T-helper 17 cell (primary cell): ENCODE data around the gene HMGXB4. TPM values are rescaled to one million over a fixed set of nuclear protein-coding genes. Genes with fewer than 3 reads are reported as not detected.

Experiments
- ATAC-seq: fragments of 150-1000 bp; cut with Tn5 transposase; 2 replicates; pipeline ENCODE4 v1.10.0; 2021; ENCODE audit warnings: mild to moderate bottlenecking, moderate library complexity
- DNase-seq, 3 donors: peaks; one replicate each; pipeline versions ENCODE4 v3.0.0 to v3.0.0-alpha.2; 2020 to 2021
- H3K9me3 ChIP-seq: one replicate; pipeline ENCODE4 v1.7.0; 2013; ENCODE audit warnings: low read length, mild to moderate bottlenecking; ENCODE audit not compliant: control insufficient read depth, poor library complexity, severe bottlenecking
- H3K27ac Mint-ChIP-seq: one replicate; pipeline ENCODE4 v1.8.0; 2022; ENCODE audit warnings: mild to moderate bottlenecking, moderate library complexity, mixed read lengths
- H3K27me3 Mint-ChIP-seq: one replicate; pipeline ENCODE4 v1.8.0; 2022; ENCODE audit warnings: mixed read lengths
- H3K36me3 Mint-ChIP-seq: one replicate; pipeline ENCODE4 v1.8.0; 2022; ENCODE audit warnings: low read depth, mixed read lengths
- H3K4me1 Mint-ChIP-seq: one replicate; pipeline ENCODE4 v1.8.0; 2022; ENCODE audit warnings: mild to moderate bottlenecking, mixed read lengths
- H3K4me3 Mint-ChIP-seq: one replicate; pipeline ENCODE4 v1.8.0; 2022; ENCODE audit warnings: mild to moderate bottlenecking, moderate library complexity, mixed read lengths
- total RNA-seq, 4 donors: library from RNA in 2 of 4; stranded (reverse) in 2 of 4; gene quantifications; one replicate each; pipeline ENCODE4 v1.2.3 and lab custom pipeline; 2022 to 2026

Gene HMGXB4
- 10 to 100 TPM; 37.1 to 42.4 TPM for total RNA-seq
- total RNA-seq (lab: John Stamatoyannopoulos, UW): 25.4 to 37.7 reads per million in 2 donors

- Mint-ChIP-seq H3K36me3 (no peaks in the 10 kb centered on the region), H3K4me3 (peak within 1 kb of the TSS; percentile 93), H3K27me3 (no peaks in the 10 kb centered on the region), H3K4me1 (peaks cover 22% of the 10 kb centered on the region), H3K27ac (peak within 1 kb of the TSS; percentile 81)
- ATAC-seq: peak; percentile 93
- H3K9me3 ChIP-seq: no peaks in the 10 kb centered on the region
- DNase-seq: peak; percentile 76 to 79 (median 78)
Measured at GRCh38 chr22:35257321-35258190, at the start of gene HMGXB4. Gene HMGXB4, plus strand, starts transcription at chr22:35257493. Its CDS starts 4,898 bp downstream, at chr22:35262391.

GRCh38 chr22:35208003-35208402, 49.3 kb upstream of the HMGXB4 start:
- no peaks in the 10 kb centered on the region for H3K9me3 ChIP-seq
- Mint-ChIP-seq H3K27me3 (peaks cover 44% of the 10 kb centered on the region), H3K36me3 (peaks cover 3% of the 10 kb centered on the region), H3K4me3 (no peak overlapping the region), H3K4me1 (no peaks in the 10 kb centered on the region), H3K27ac (no peak overlapping the region)
- DNase-seq (no peak), ATAC-seq (no peak)

GRCh38 chr22:35209203-35209602, 48.1 kb upstream of the HMGXB4 start:
- Mint-ChIP-seq H3K36me3 (peaks cover 3% of the 10 kb centered on the region), H3K27ac (no peak overlapping the region), H3K4me1 (no peaks in the 10 kb centered on the region), H3K27me3 (peaks cover 47% of the 10 kb centered on the region), H3K4me3 (no peak overlapping the region)
- DNase-seq (no peak), ATAC-seq (no peak)
- H3K9me3 ChIP-seq: no peaks in the 10 kb centered on the region

- Mint-ChIP-seq H3K27ac (no peak overlapping the region), H3K27me3 (peaks cover 52% of the 10 kb centered on the region), H3K4me3 (no peak overlapping the region), H3K4me1 (no peaks in the 10 kb centered on the region), H3K36me3 (peaks cover 3% of the 10 kb centered on the region)
- ATAC-seq: no peak
- no peak for DNase-seq
- H3K9me3 ChIP-seq: no peaks in the 10 kb centered on the region
Measured at GRCh38 chr22:35212009-35212408, 45.3 kb upstream of the HMGXB4 start.

GRCh38 chr22:35212996-35213395, 44.3 kb upstream of the HMGXB4 start:
- peaks cover 3% of the 10 kb centered on the region for H3K36me3 Mint-ChIP-seq
- peaks cover 45% of the 10 kb centered on the region for H3K27me3 Mint-ChIP-seq
- H3K27ac Mint-ChIP-seq: no peak overlapping the region
- ATAC-seq: no peak
- H3K4me3 Mint-ChIP-seq: no peak overlapping the region
- no peaks in the 10 kb centered on the region for H3K9me3 ChIP-seq
- no peaks in the 10 kb centered on the region for H3K4me1 Mint-ChIP-seq
- DNase-seq: no peak

- H3K36me3 Mint-ChIP-seq: peaks cover 3% of the 10 kb centered on the region
- no peak for ATAC-seq
- H3K27me3 Mint-ChIP-seq: peaks cover 45% of the 10 kb centered on the region
- H3K9me3 ChIP-seq: no peaks in the 10 kb centered on the region
- no peak overlapping the region for H3K4me3 Mint-ChIP-seq
- DNase-seq: no peak
- H3K27ac Mint-ChIP-seq: no peak overlapping the region
- H3K4me1 Mint-ChIP-seq: no peaks in the 10 kb centered on the region
Measured at GRCh38 chr22:35214968-35215367, 42.3 kb upstream of the HMGXB4 start.

GRCh38 chr22:35215993-35216392, 41.3 kb upstream of the HMGXB4 start:
- DNase-seq (no peak), ATAC-seq (no peak)
- peaks cover 43% of the 10 kb centered on the region for H3K27me3 Mint-ChIP-seq
- no peak overlapping the region for H3K27ac Mint-ChIP-seq
- no peaks in the 10 kb centered on the region for H3K4me1 Mint-ChIP-seq
- H3K36me3 Mint-ChIP-seq: peaks cover 3% of the 10 kb centered on the region
- H3K4me3 Mint-ChIP-seq: no peak overlapping the region
- no peaks in the 10 kb centered on the region for H3K9me3 ChIP-seq

- Mint-ChIP-seq H3K4me1 (no peaks in the 10 kb centered on the region), H3K27ac (no peak overlapping the region), H3K36me3 (no peaks in the 10 kb centered on the region), H3K27me3 (peaks cover 32% of the 10 kb centered on the region), H3K4me3 (no peak overlapping the region)
- DNase-seq: no peak
- ATAC-seq: no peak
- no peaks in the 10 kb centered on the region for H3K9me3 ChIP-seq
Measured at GRCh38 chr22:35217527-35217926, 39.8 kb upstream of the HMGXB4 start.

- no peak overlapping the region for H3K4me3 Mint-ChIP-seq
- DNase-seq: no peak
- no peaks in the 10 kb centered on the region for H3K4me1 Mint-ChIP-seq
- H3K36me3 Mint-ChIP-seq: no peaks in the 10 kb centered on the region
- H3K27me3 Mint-ChIP-seq: peaks cover 32% of the 10 kb centered on the region
- no peaks in the 10 kb centered on the region for H3K9me3 ChIP-seq
- no peak for ATAC-seq
- H3K27ac Mint-ChIP-seq: no peak overlapping the region
Measured at GRCh38 chr22:35218079-35218478, 39.2 kb upstream of the HMGXB4 start.

- H3K36me3 Mint-ChIP-seq: no peaks in the 10 kb centered on the region
- peaks cover 33% of the 10 kb centered on the region for H3K27me3 Mint-ChIP-seq
- H3K4me1 Mint-ChIP-seq: no peaks in the 10 kb centered on the region
- no peak overlapping the region for H3K27ac Mint-ChIP-seq
- H3K9me3 ChIP-seq: no peaks in the 10 kb centered on the region
- ATAC-seq (no peak), DNase-seq (no peak)
- no peak overlapping the region for H3K4me3 Mint-ChIP-seq
Measured at GRCh38 chr22:35219012-35219411, 38.3 kb upstream of the HMGXB4 start.

GRCh38 chr22:35220221-35220620, 37.1 kb upstream of the HMGXB4 start:
- Mint-ChIP-seq H3K27ac (no peak overlapping the region), H3K27me3 (peaks cover 44% of the 10 kb centered on the region), H3K4me1 (no peaks in the 10 kb centered on the region), H3K4me3 (no peak overlapping the region), H3K36me3 (no peaks in the 10 kb centered on the region)
- DNase-seq: no peak
- no peaks in the 10 kb centered on the region for H3K9me3 ChIP-seq
- ATAC-seq: no peak

- ATAC-seq (no peak), DNase-seq (no peak)
- H3K4me3 Mint-ChIP-seq: no peak overlapping the region
- H3K9me3 ChIP-seq: no peaks in the 10 kb centered on the region
- peaks cover 5% of the 10 kb centered on the region for H3K36me3 Mint-ChIP-seq
- H3K4me1 Mint-ChIP-seq: no peaks in the 10 kb centered on the region
- no peak overlapping the region for H3K27ac Mint-ChIP-seq
- H3K27me3 Mint-ChIP-seq: peaks cover 44% of the 10 kb centered on the region
Measured at GRCh38 chr22:35225010-35225409, 32.3 kb upstream of the HMGXB4 start.

- H3K4me3 Mint-ChIP-seq: no peak overlapping the region
- ATAC-seq: no peak
- peaks cover 5% of the 10 kb centered on the region for H3K36me3 Mint-ChIP-seq
- H3K4me1 Mint-ChIP-seq: peaks cover 11% of the 10 kb centered on the region
- H3K27ac Mint-ChIP-seq: no peak overlapping the region
- H3K27me3 Mint-ChIP-seq: peaks cover 55% of the 10 kb centered on the region
- no peaks in the 10 kb centered on the region for H3K9me3 ChIP-seq
- no peak for DNase-seq
Measured at GRCh38 chr22:35226958-35227647, 30.2 kb upstream of the HMGXB4 start.
